Glomerular endothelial cell (primary cell): ENCODE data around the gene OR6A2. TPM values are rescaled to one million over a fixed set of nuclear protein-coding genes. Genes with fewer than 3 reads are reported as not detected.
A peak's percentile ranks its signal among the peaks of the same experiment; 100 is the strongest.

Experiments
- DNase-seq: peaks from one replicate; pipeline ENCODE4 v3.0.0-alpha.2; 2011; ENCODE audit warnings: low read depth, low spot score; ENCODE audit errors: extremely low read depth
- total RNA-seq: library from RNA; depleted of rRNA; stranded (reverse); fragments of >200 nt; gene quantifications from 2 replicates; pipeline ENCODE4 v1.2.3, GENCODE V29; 2015

Gene OR6A2
- total RNA-seq, 1 donor from 2014 or later: 0.29 TPM

- DNase-seq: peak; percentile 67
Observed at GRCh38 chr11:6757373-6757967, 42.0 kb downstream of the OR6A2 start.

- DNase-seq: no peak
Observed at GRCh38 chr11:6755953-6756347, 43.5 kb downstream of the OR6A2 start.

GRCh38 chr11:6755303-6755952 lies 44.1 kb downstream of the OR6A2 start:
- DNase-seq: peak; percentile 44

DNA sequence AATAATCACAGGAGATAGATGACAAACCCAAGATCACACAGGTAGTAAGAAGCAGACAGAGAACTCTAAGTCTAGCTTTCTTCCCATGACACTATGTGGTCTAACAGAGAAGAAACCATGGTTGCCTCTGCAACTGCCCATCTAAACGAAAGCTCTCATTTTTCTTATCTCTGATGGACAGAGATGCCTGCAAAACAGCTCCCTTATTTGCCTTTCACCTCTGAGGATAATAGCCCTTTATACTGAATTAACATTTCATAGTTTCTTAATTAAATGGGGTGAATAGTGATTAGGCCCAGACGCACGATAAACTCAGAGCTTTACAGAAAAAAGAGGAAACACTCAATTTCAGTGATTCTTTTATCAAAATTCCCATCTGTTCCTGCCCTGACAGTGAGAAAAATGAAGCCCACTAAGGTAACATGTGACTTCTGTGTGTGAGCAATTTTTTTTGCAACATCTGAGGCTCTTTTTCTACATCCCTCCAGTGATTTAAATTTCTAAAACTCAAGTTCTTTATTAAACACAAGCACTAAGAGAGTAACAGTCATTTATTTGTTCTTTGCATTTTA lies 52.3 kb downstream of the OR6A2 start:
- no peak for DNase-seq

- DNase-seq: no peak
Observed at GRCh38 chr11:6746626-6747025, 52.9 kb downstream of the OR6A2 start.

GRCh38 chr11:6746086-6746618 lies 53.3 kb downstream of the OR6A2 start:
- DNase-seq: no peak

GRCh38 chr11:6745465-6746015 lies 53.9 kb downstream of the OR6A2 start:
- no peak for DNase-seq

DNA sequence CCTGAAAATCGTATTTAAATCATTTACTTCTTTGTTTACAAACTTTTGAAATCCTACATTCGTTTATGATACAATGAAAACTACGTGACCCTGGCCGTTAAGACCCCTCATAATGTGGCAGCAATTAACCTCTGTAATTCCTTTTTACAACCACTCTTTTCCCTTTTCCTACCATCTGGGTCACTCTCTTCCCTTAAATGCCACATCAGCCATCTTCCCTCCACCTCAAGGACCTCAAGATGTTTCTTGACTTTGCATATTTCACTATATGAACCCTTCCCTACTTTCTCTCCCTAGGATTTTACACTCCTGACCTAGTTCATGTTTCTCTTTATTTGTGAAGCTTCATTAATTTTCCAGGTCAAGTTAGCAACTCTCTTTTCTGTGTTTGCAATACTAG lies 54.5 kb downstream of the OR6A2 start:
- no peak for DNase-seq

DNA sequence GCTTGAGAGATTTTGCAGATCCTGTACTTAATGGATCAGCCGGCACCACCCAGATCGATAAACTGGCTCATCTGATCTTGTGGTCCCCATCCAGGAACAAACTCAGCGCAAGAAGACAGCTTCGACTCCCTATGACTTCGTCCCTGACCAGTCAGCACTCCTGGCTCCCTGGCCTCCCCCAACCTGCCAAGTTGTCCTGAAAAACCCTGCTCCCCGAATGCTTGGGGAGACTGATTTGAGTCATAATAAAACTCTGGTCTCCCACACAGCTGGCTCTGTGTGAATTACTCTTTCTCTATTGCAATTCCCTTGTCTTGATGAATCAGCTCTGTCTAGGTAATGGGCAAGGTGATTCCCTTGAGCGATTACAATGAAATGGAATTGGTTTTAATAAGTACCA lies 57.2 kb downstream of the OR6A2 start:
- DNase-seq: no peak

Other genes starting within 250 kb of the OR6A2 start
- gene RRP8, start 196.1 kb downstream of the OR6A2 start, total RNA-seq: 19.2 and 19.6 TPM in 2 replicates
- gene ILK, start 195.9 kb downstream of the OR6A2 start, total RNA-seq: 191 and 194 TPM in 2 replicates
- gene TAF10, start 187.5 kb downstream of the OR6A2 start, total RNA-seq: 81.6 and 122 TPM in 2 replicates
- 221 and 241 TPM in 2 replicates for gene TPP1, start 180.3 kb downstream of the OR6A2 start, total RNA-seq
- gene DCHS1, start 143.9 kb downstream of the OR6A2 start, total RNA-seq: 89.7 and 177 TPM in 2 replicates
- gene MRPL17, start 116.3 kb downstream of the OR6A2 start, total RNA-seq: 68.9 and 76.8 TPM in 2 replicates
- gene OR2AG2, start 27.7 kb downstream of the OR6A2 start, total RNA-seq: 0.15 and 0.18 TPM in 2 replicates
- not detected in 2 replicates for gene OR2AG1, start 16.7 kb downstream of the OR6A2 start, total RNA-seq
- not detected in 2 replicates for gene OR10A5, start 46.0 kb upstream of the OR6A2 start, total RNA-seq
- not detected in 2 replicates for gene OR10A2, start 63.4 kb upstream of the OR6A2 start, total RNA-seq
- gene OR10A4, start 76.9 kb upstream of the OR6A2 start, total RNA-seq: not detected in 2 replicates
- gene OR2D2, start 92.8 kb upstream of the OR6A2 start, total RNA-seq: 0.35 TPM in 1 of 2 replicates, not detected in the other
- gene OR2D3, start 121.3 kb upstream of the OR6A2 start, total RNA-seq: not detected in 2 replicates
- 1.5 and 3.7 TPM in 2 replicates for gene ZNF215, start 126.7 kb upstream of the OR6A2 start, total RNA-seq
- 0.41 and 0.44 TPM in 2 replicates for gene ZNF214, start 220.7 kb upstream of the OR6A2 start, total RNA-seq
- gene NLRP14, start 220.8 kb upstream of the OR6A2 start, total RNA-seq: 0.10 TPM in 1 of 2 replicates, not detected in the other